ENCODE data around the gene PDLIM5. TPM values are rescaled to one million over a fixed set of nuclear protein-coding genes. Genes with fewer than 3 reads are reported as not detected.

Gene PDLIM5
- total RNA-seq, 1 experiment from 2014 or later = 58.0 TPM

GRCh38 chr4:94498502-94498901 lies 46.8 kb downstream of the PDLIM5 start:
- H3K27ac ChIP-seq (ENCODE audit: insufficient read length, low read depth, low read length) = no peak overlapping the region
- no peak overlapping the region for H2BK12ac ChIP-seq (ENCODE audit: insufficient read length, low read depth, low read length)
- no peak for DNase-seq
- no peaks in the 10 kb centered on the region for H3K4me1 Mint-ChIP-seq
- H3K4ac ChIP-seq (ENCODE audit: low read depth, low read length) = no peak overlapping the region
- no peak overlapping the region for H4K91ac ChIP-seq (ENCODE audit: insufficient read length, low read depth, low read length)
- no peak overlapping the region for H3K27ac Mint-ChIP-seq
- H3K4me3 Mint-ChIP-seq = no peak overlapping the region
- H3K27me3 ChIP-seq (ENCODE audit: insufficient read depth, low read length) = no peaks in the 10 kb centered on the region
- H2BK20ac ChIP-seq (ENCODE audit: low read depth, low read length, poor library complexity, severe bottlenecking) = no peak overlapping the region
- no peak overlapping the region for H3K14ac ChIP-seq (ENCODE audit: insufficient read depth, low read length)
- no CpG with 5 or more reads among the region's 1 CpG for WGBS (ENCODE audit: extremely low coverage, insufficient read length, low lambda C conversion rate)
- no peak overlapping the region for H3K9ac ChIP-seq (ENCODE audit: extremely low read depth, insufficient read length, low read length)
- H2BK5ac ChIP-seq (ENCODE audit: insufficient read length, low read length) = no peak overlapping the region
- no peak overlapping the region for H2BK120ac ChIP-seq (ENCODE audit: low read depth, low read length, poor library complexity, severe bottlenecking)
- no peak overlapping the region for H2AK5ac ChIP-seq (ENCODE audit: insufficient read length, low read length)
- H4K8ac ChIP-seq (replicated peaks; ENCODE audit: insufficient read length, low read depth, low read length) = no peak overlapping the region
- H2AFZ ChIP-seq (ENCODE audit: low read length) = no peak overlapping the region
- H3K79me1 ChIP-seq (ENCODE audit: insufficient read depth, low read depth, low read length, poor library complexity, severe bottlenecking) = no peaks in the 10 kb centered on the region
- no peak overlapping the region for H3K18ac ChIP-seq (ENCODE audit: insufficient read length, low read depth, low read length)
- H4K5ac ChIP-seq (ENCODE audit: insufficient read length, low read depth, low read length) = no peak overlapping the region
- H3K56ac ChIP-seq (ENCODE audit: insufficient read length, low read depth, low read length) = no peak overlapping the region
- no peaks in the 10 kb centered on the region for H3K23me2 ChIP-seq (ENCODE audit: insufficient read length, low read depth, low read length, poor library complexity, severe bottlenecking)
- no peaks in the 10 kb centered on the region for H3K79me2 ChIP-seq (ENCODE audit: insufficient read depth, low read length)
- TF ChIP-seq, protein P1, sequence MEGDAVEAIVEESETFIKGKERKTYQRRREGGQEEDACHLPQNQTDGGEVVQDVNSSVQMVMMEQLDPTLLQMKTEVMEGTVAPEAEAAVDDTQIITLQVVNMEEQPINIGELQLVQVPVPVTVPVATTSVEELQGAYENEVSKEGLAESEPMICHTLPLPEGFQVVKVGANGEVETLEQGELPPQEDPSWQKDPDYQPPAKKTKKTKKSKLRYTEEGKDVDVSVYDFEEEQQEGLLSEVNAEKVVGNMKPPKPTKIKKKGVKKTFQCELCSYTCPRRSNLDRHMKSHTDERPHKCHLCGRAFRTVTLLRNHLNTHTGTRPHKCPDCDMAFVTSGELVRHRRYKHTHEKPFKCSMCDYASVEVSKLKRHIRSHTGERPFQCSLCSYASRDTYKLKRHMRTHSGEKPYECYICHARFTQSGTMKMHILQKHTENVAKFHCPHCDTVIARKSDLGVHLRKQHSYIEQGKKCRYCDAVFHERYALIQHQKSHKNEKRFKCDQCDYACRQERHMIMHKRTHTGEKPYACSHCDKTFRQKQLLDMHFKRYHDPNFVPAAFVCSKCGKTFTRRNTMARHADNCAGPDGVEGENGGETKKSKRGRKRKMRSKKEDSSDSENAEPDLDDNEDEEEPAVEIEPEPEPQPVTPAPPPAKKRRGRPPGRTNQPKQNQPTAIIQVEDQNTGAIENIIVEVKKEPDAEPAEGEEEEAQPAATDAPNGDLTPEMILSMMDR (conservative IDR thresholded peaks at IDR 0.05) = no peak
- H3T11ph ChIP-seq (ENCODE audit: low read length) = no peak overlapping the region
- H3K4me1 ChIP-seq (ENCODE audit: insufficient read depth, low read length) = no peaks in the 10 kb centered on the region
- H3K4me2 ChIP-seq (ENCODE audit: insufficient read depth, insufficient read length, low read length) = no peak overlapping the region
- no peaks in the 10 kb centered on the region for H3K9me3 ChIP-seq (ENCODE audit: control insufficient read depth, low read depth, low read length)
- no peak overlapping the region for H3K23ac ChIP-seq (ENCODE audit: insufficient read length, low read depth, low read length)
- H3K27me3 Mint-ChIP-seq (ENCODE audit: low read depth) = no peaks in the 10 kb centered on the region
- H3K36me3 Mint-ChIP-seq (ENCODE audit: insufficient read depth in 1 of 3, low read depth in 3 of 3) = peaks cover 0 to 11% (median 11%) of the 10 kb centered on the region in 3 experiments; a peak in 5 of 7 replicates
- no peaks in the 10 kb centered on the region for H4K20me1 ChIP-seq (ENCODE audit: control insufficient read depth, insufficient read depth, insufficient read length)
- H2BK15ac ChIP-seq (ENCODE audit: low read depth, low read length) = no peak overlapping the region
- H3K9me3 Mint-ChIP-seq = peaks cover 6 to 7% of the 10 kb centered on the region in 2 experiments; a peak in 3 of 5 replicates

All from H9 (cell line).